ENCODE results near the gene GAB4.

The GAB4 gene

GRCh38 chr22:16935209-16935608, 72.8 kb downstream of the GAB4 start:
- TF ChIP-seq, protein P1, sequence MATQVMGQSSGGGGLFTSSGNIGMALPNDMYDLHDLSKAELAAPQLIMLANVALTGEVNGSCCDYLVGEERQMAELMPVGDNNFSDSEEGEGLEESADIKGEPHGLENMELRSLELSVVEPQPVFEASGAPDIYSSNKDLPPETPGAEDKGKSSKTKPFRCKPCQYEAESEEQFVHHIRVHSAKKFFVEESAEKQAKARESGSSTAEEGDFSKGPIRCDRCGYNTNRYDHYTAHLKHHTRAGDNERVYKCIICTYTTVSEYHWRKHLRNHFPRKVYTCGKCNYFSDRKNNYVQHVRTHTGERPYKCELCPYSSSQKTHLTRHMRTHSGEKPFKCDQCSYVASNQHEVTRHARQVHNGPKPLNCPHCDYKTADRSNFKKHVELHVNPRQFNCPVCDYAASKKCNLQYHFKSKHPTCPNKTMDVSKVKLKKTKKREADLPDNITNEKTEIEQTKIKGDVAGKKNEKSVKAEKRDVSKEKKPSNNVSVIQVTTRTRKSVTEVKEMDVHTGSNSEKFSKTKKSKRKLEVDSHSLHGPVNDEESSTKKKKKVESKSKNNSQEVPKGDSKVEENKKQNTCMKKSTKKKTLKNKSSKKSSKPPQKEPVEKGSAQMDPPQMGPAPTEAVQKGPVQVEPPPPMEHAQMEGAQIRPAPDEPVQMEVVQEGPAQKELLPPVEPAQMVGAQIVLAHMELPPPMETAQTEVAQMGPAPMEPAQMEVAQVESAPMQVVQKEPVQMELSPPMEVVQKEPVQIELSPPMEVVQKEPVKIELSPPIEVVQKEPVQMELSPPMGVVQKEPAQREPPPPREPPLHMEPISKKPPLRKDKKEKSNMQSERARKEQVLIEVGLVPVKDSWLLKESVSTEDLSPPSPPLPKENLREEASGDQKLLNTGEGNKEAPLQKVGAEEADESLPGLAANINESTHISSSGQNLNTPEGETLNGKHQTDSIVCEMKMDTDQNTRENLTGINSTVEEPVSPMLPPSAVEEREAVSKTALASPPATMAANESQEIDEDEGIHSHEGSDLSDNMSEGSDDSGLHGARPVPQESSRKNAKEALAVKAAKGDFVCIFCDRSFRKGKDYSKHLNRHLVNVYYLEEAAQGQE (IDR thresholded peaks at IDR 0.05; ENCODE audit: insufficient read depth in 1 of 2, low read depth in 2 of 2, low read length in 2 of 2) = no peak
- TF ChIP-seq SIN3A (IDR thresholded peaks at IDR 0.05; ENCODE audit: borderline replicate concordance, insufficient read depth, low read length) (no peak), POLR2AphosphoS5 (IDR thresholded peaks at IDR 0.05; ENCODE audit: low read depth, low read length) (no peak), TAF1 (IDR thresholded peaks at IDR 0.05; ENCODE audit: borderline replicate concordance, insufficient read depth, low read length) (no peak), FOXP2 (optimal IDR thresholded peaks at IDR 0.05; ENCODE audit: borderline replicate concordance, extremely low read depth, extremely low read length, insufficient read depth) (no peak)

DNA sequence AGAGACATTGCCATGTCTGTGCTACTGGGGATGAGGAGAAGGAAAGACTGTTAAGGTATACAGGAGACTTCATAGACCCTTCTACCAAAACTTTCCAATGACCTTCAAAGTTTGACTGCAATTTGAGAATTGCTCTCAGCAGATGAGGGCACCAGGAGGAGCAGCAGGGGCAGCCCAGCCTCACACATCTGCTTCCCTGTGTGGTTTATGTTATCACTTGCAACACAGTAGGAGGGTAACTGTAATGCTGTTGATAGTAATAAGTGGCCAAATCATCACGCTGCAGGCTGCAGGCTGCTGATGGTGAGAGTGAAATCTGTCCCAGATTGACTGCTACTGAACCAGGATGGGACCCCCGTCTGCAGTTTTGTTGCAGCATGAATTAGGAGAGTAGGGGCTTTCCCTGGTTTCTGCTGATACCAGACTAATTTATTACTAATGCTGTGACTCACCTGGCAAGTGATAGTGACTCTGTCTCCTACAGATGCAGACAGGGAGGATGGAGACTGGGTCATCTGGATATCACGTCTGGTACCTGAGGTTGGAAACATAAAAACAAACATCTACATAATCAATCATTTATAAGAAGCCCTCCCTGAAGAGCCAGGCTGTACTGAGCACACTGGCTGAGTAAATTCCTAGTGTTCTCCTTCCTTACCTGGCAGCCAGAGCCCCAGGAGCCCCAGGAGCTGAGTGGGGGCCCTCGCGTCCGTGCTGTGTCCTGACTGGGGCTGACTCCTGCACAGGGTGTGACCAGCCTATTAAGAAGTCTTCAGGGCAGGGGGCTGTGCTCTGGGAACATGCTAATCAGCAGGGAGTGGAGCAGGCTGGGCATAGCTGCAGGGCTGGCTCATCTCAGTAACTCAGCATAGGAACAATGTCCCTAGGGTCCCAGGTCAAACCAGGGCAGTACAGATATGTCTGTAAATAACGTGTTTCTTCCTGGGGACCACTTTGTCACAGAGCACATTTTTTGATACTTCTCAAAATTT, 74.4 kb downstream of the GAB4 start:
- TF ChIP-seq SIN3A (IDR thresholded peaks at IDR 0.05; ENCODE audit: borderline replicate concordance, insufficient read depth, low read length) = no peak
- TF ChIP-seq POLR2AphosphoS5 (IDR thresholded peaks at IDR 0.05; ENCODE audit: low read depth, low read length) = no peak
- TF ChIP-seq, protein P1 (IDR thresholded peaks at IDR 0.05; ENCODE audit: insufficient read depth in 1 of 2, low read depth in 2 of 2, low read length in 2 of 2) = no peak
- TF ChIP-seq FOXP2 (optimal IDR thresholded peaks at IDR 0.05; ENCODE audit: borderline replicate concordance, extremely low read depth, extremely low read length, insufficient read depth) = no peak
- no peak for TF ChIP-seq TAF1 (IDR thresholded peaks at IDR 0.05; ENCODE audit: borderline replicate concordance, insufficient read depth, low read length)

GRCh38 chr22:16932577-16932976, 75.4 kb downstream of the GAB4 start:
- no peak for TF ChIP-seq FOXP2 (optimal IDR thresholded peaks at IDR 0.05; ENCODE audit: borderline replicate concordance, extremely low read depth, extremely low read length, insufficient read depth)
- no peak for TF ChIP-seq SIN3A (IDR thresholded peaks at IDR 0.05; ENCODE audit: borderline replicate concordance, insufficient read depth, low read length)
- TF ChIP-seq TAF1 (IDR thresholded peaks at IDR 0.05; ENCODE audit: borderline replicate concordance, insufficient read depth, low read length) = no peak
- no peak for TF ChIP-seq POLR2AphosphoS5 (IDR thresholded peaks at IDR 0.05; ENCODE audit: low read depth, low read length)
- TF ChIP-seq, protein P1 (IDR thresholded peaks at IDR 0.05; ENCODE audit: insufficient read depth in 1 of 2, low read depth in 2 of 2, low read length in 2 of 2) = no peak

- no peak for TF ChIP-seq FOXP2 (optimal IDR thresholded peaks at IDR 0.05; ENCODE audit: borderline replicate concordance, extremely low read depth, extremely low read length, insufficient read depth)
- TF ChIP-seq, protein P1 (IDR thresholded peaks at IDR 0.05; ENCODE audit: insufficient read depth in 1 of 2, low read depth in 2 of 2, low read length in 2 of 2) = no peak
- TF ChIP-seq POLR2AphosphoS5 (IDR thresholded peaks at IDR 0.05; ENCODE audit: low read depth, low read length) = no peak
- no peak for TF ChIP-seq TAF1 (IDR thresholded peaks at IDR 0.05; ENCODE audit: borderline replicate concordance, insufficient read depth, low read length)
- no peak for TF ChIP-seq SIN3A (IDR thresholded peaks at IDR 0.05; ENCODE audit: borderline replicate concordance, insufficient read depth, low read length)
Measured at GRCh38 chr22:16925407-16925966, 82.5 kb downstream of the GAB4 start.
